HepG2 (cell line): ENCODE results near the gene PNLDC1. TPM values are rescaled to one million over a fixed set of nuclear protein-coding genes. Genes with fewer than 3 reads are reported as not detected.
A peak's percentile ranks its signal among the peaks of the same experiment; 100 is the strongest.

ENCODE experiments used
- AGO1 ChIP-seq: fragments of 200-400 bp; formaldehyde crosslinking; IDR thresholded peaks from 2 replicates; pipeline ENCODE4 v1.6.1; 2017; ENCODE audit warnings: mild to moderate bottlenecking, low read depth, low read length, moderate library complexity; ENCODE audit not compliant: poor library complexity, severe bottlenecking
- ATF4 ChIP-seq, 2 experiments: fragments of 450-650 bp in 1 of 2; sonication (generic) in 1 of 2; formaldehyde crosslinking; IDR thresholded peaks; 2 replicates each; pipeline versions ENCODE4 v1.5.0 to v1.8.0; 2020 to 2022; ENCODE audit warnings: mild to moderate bottlenecking in 1 of 2, missing genetic modification reagents in 1 of 2
- CCDC6 ChIP-seq: sonication (generic); formaldehyde crosslinking; IDR thresholded peaks from 2 replicates; pipeline ENCODE4 v1.8.1; 2022; ENCODE audit warnings: mild to moderate bottlenecking, missing genetic modification reagents, moderate library complexity
- EED ChIP-seq: sonication (generic); formaldehyde crosslinking; IDR thresholded peaks from 2 replicates; pipeline ENCODE4 v1.5.0; 2020; ENCODE audit warnings: mild to moderate bottlenecking, missing genetic modification reagents
- HNRNPUL1 ChIP-seq: fragments of 200-400 bp; formaldehyde crosslinking; IDR thresholded peaks from 2 replicates; pipeline ENCODE4 v1.6.1; 2017; ENCODE audit warnings: low read depth, mild to moderate bottlenecking, low read length, moderate library complexity
- MED8 ChIP-seq: sonication (generic); formaldehyde crosslinking; IDR thresholded peaks from 2 replicates; pipeline ENCODE4 v1.8.1; 2023; ENCODE audit warnings: mild to moderate bottlenecking, missing genetic modification reagents; ENCODE audit not compliant: insufficient replicate concordance
- NFATC3 ChIP-seq: sonication (generic); formaldehyde crosslinking; IDR thresholded peaks from 2 replicates; pipeline ENCODE4 v1.5.1; 2020; ENCODE audit warnings: mild to moderate bottlenecking, missing genetic modification reagents
- RBM22 ChIP-seq: fragments of 200-400 bp; formaldehyde crosslinking; optimal IDR thresholded peaks from 2 replicates; pipeline ENCODE3; 2017; ENCODE audit warnings: mild to moderate bottlenecking, low read length, moderate library complexity
- SMARCC2 ChIP-seq: fragments of 450-650 bp; IDR thresholded peaks from 2 replicates; pipeline ENCODE4 v1.6.1; 2017; ENCODE audit warnings: antibody characterized with exemption, mild to moderate bottlenecking
- SPEN ChIP-seq: sonication (generic); formaldehyde crosslinking; IDR thresholded peaks from 2 replicates; pipeline ENCODE4 v1.5.1; 2020; ENCODE audit warnings: low read depth, mild to moderate bottlenecking, missing genetic modification reagents
- ZBTB20 ChIP-seq: sonication (generic); formaldehyde crosslinking; IDR thresholded peaks from 2 replicates; pipeline ENCODE4 v1.8.1; 2023; ENCODE audit warnings: missing genetic modification reagents, low read depth, mild to moderate bottlenecking, borderline replicate concordance
- ZBTB26 ChIP-seq: IDR thresholded peaks from 2 replicates; pipeline ENCODE4 v1.6.1; 2016; ENCODE audit warnings: missing compliant biosample characterization, missing genetic modification reagents, borderline replicate concordance
- ZBTB33 ChIP-seq: sonication (generic); formaldehyde crosslinking; IDR thresholded peaks from 2 replicates; pipeline ENCODE4 v1.4.0; 2020; ENCODE audit warnings: missing genetic modification reagents
- ZFP37 ChIP-seq: sonication (generic); formaldehyde crosslinking; IDR thresholded peaks from 2 replicates; pipeline ENCODE4 v1.4.0; 2020; ENCODE audit warnings: missing genetic modification reagents, borderline replicate concordance
- ZNF138 ChIP-seq: sonication (generic); formaldehyde crosslinking; IDR thresholded peaks from 2 replicates; pipeline ENCODE4 v1.5.0; 2020; ENCODE audit warnings: mild to moderate bottlenecking, low read depth, missing genetic modification reagents
- ZNF3 ChIP-seq: IDR thresholded peaks from 2 replicates; pipeline ENCODE4 v1.7.0; 2017; ENCODE audit warnings: inconsistent platforms
- ZNF337 ChIP-seq: sonication (generic); formaldehyde crosslinking; IDR thresholded peaks from 2 replicates; pipeline ENCODE4 v1.5.1; 2020; ENCODE audit warnings: missing genetic modification reagents, low read depth, mild to moderate bottlenecking, borderline replicate concordance
- ZNF33A ChIP-seq: sonication (generic); formaldehyde crosslinking; IDR thresholded peaks from 2 replicates; pipeline ENCODE4 v1.5.1; 2020; ENCODE audit warnings: missing genetic modification reagents, mild to moderate bottlenecking, moderate library complexity, borderline replicate concordance
- ZNF33B ChIP-seq: sonication (generic); formaldehyde crosslinking; IDR thresholded peaks from 2 replicates; pipeline ENCODE4 v1.5.1; 2020; ENCODE audit warnings: mild to moderate bottlenecking, missing genetic modification reagents
- ZNF558 ChIP-seq: sonication (generic); formaldehyde crosslinking; IDR thresholded peaks from 2 replicates; pipeline ENCODE4 v1.9.0; 2022; ENCODE audit warnings: mild to moderate bottlenecking, missing genetic modification reagents, borderline replicate concordance
- ZNF652 ChIP-seq: IDR thresholded peaks from 2 replicates; pipeline ENCODE4 v1.6.1; 2016; ENCODE audit warnings: low read depth, borderline replicate concordance
- ZNF674 ChIP-seq: sonication (generic); formaldehyde crosslinking; IDR thresholded peaks from 2 replicates; pipeline ENCODE4 v1.5.0; 2020; ENCODE audit warnings: low read depth, mild to moderate bottlenecking, missing genetic modification reagents
- ZNF713 ChIP-seq: sonication (generic); formaldehyde crosslinking; IDR thresholded peaks from 2 replicates; pipeline ENCODE4 v1.4.0; 2020; ENCODE audit warnings: mild to moderate bottlenecking, missing genetic modification reagents
- ZNF724P ChIP-seq: sonication (generic); formaldehyde crosslinking; IDR thresholded peaks from 2 replicates; pipeline ENCODE4 v1.8.0; 2022; ENCODE audit warnings: missing genetic modification reagents, borderline replicate concordance
- ZNF775 ChIP-seq: sonication (generic); formaldehyde crosslinking; IDR thresholded peaks from 2 replicates; pipeline ENCODE4 v1.4.0; 2020; ENCODE audit warnings: missing genetic modification reagents, mild to moderate bottlenecking, moderate library complexity, borderline replicate concordance
- ZZZ3 ChIP-seq: sonication (generic); formaldehyde crosslinking; IDR thresholded peaks from 2 replicates; pipeline ENCODE4 v1.4.0; 2020; ENCODE audit warnings: missing genetic modification reagents, mild to moderate bottlenecking, borderline replicate concordance
- polyA plus RNA-seq, 8 experiments: library from polyadenylated mRNA; depleted of rRNA in 3 of 8; stranded (reverse) in 7 of 8; unstranded in 1 of 8; fragments of >200 nt; fragmentation: Illumina TruSeq in 4 of 8; extraction: Trizol in 4 of 8; gene quantifications; 2 replicates each; pipeline versions ENCODE4 v1.2.1 to v1.2.3, GENCODE V29; 2011 to 2016; ENCODE audit warnings: low read depth in 4 of 8, missing spikeins in 1 of 8, mixed read lengths in 1 of 8; ENCODE audit not compliant: insufficient read depth in 1 of 8
- total RNA-seq, 5 experiments: library from RNA; depleted of rRNA; stranded (reverse); fragments of >200 nt; fragmentation: Illumina TruSeq; extraction: Trizol; gene quantifications; 2 replicates each; pipeline ENCODE4 v1.2.3, GENCODE V29; 2016; ENCODE audit warnings: low read depth in 1 of 5

The PNLDC1 gene
- total and polyA plus RNA-seq, 2 of the 13 experiments (the other 11 are each of a cell fraction or from before 2014, with no cell fraction given): not detected

- TF ChIP-seq ZNF652 (CRISPR knock-in tag): peak; percentile 3; the same call in 1 of the 2 replicates
- TF ChIP-seq ATF4 (CRISPR knock-in tag; IDR thresholded peaks at IDR 0.05): no peak
- peak; percentile 95 for TF ChIP-seq ZNF337 (CRISPR knock-in tag)
- TF ChIP-seq ZNF724P (CRISPR knock-in tag): no peak
- TF ChIP-seq ZZZ3 (CRISPR knock-in tag): peak; percentile 18; the same call in 1 of the 2 replicates
- peak; percentile 86 for TF ChIP-seq ZBTB20 (CRISPR knock-in tag)
- TF ChIP-seq ZNF775 (CRISPR knock-in tag): no peak; the same call in 1 of the 2 replicates
- TF ChIP-seq ZNF33B (CRISPR knock-in tag): peak; percentile 78; the same call in 1 of the 2 replicates
- TF ChIP-seq ZNF558 (CRISPR knock-in tag): peak; percentile 94
- no peak for TF ChIP-seq MED8 (CRISPR knock-in tag)
- no peak for TF ChIP-seq HNRNPUL1
- TF ChIP-seq AGO1: peak; percentile 83
- peak; percentile 60 for TF ChIP-seq SPEN
- peak; percentile 87; the same call in 1 of the 2 replicates for TF ChIP-seq ZNF674
- no peak for TF ChIP-seq ZNF3 (CRISPR knock-in tag)
- no peak for TF ChIP-seq RBM22
- peak; percentile 95 for TF ChIP-seq CCDC6 (CRISPR knock-in tag)
- TF ChIP-seq SMARCC2: no peak
- no peak for TF ChIP-seq ZNF33A
- peak; percentile 74 for TF ChIP-seq EED (CRISPR knock-in tag)
- TF ChIP-seq ZBTB26 (CRISPR knock-in tag): peak; percentile 64
- no peak for TF ChIP-seq ZBTB33 (CRISPR knock-in tag)
- TF ChIP-seq ZFP37 (CRISPR knock-in tag): peak; percentile 65; the same call in 1 of the 2 replicates
- peak; percentile 82 for TF ChIP-seq NFATC3 (CRISPR knock-in tag)
- TF ChIP-seq ZNF713 (CRISPR knock-in tag): no peak
- TF ChIP-seq ZNF138: no peak
Measured at GRCh38 chr6:159761873-159762680, 38.0 kb upstream of the PNLDC1 start, which contains the start of gene ACAT2 (continued).
